Skeletal muscle satellite cell (primary cell): ENCODE data around the gene MRPL9.
"Not testable (repeated sequence)": the region's sequence is repeated elsewhere in the genome, so short reads cannot be mapped to it uniquely, and the experiment has no call there.

ENCODE experiments used
- H3K27me3 ChIP-seq: 2 replicates; pipeline ENCODE4 v1.7.0; 2013; ENCODE audit warnings: low read length; ENCODE audit not compliant: control insufficient read depth, insufficient read depth
- H3K36me3 ChIP-seq: 2 replicates; pipeline ENCODE4 v1.7.0; 2013; ENCODE audit warnings: mild to moderate bottlenecking, control low read depth, low read length; ENCODE audit not compliant: insufficient read depth
- H3K4me1 ChIP-seq: 2 replicates; pipeline ENCODE4 v1.7.0; 2013; ENCODE audit warnings: low read length; ENCODE audit not compliant: control insufficient read depth, insufficient read depth
- H3K4me2 ChIP-seq: 2 replicates; pipeline ENCODE4 v1.7.0; 2013; ENCODE audit warnings: mild to moderate bottlenecking, low read length
- H3K4me3 ChIP-seq: 2 replicates; pipeline ENCODE4 v1.7.0; 2013; ENCODE audit warnings: low read length
- H3K9ac ChIP-seq: 2 replicates; pipeline ENCODE4 v1.7.0; 2013; ENCODE audit warnings: mild to moderate bottlenecking, low read depth, low read length, moderate library complexity
- H3K9me3 ChIP-seq: replicated peaks from 2 replicates; pipeline ENCODE4 v1.7.0; 2013; ENCODE audit warnings: mild to moderate bottlenecking, control low read depth, low read length

The MRPL9 gene

GRCh38 chr1:151782026-151782425, 18.7 kb upstream of the MRPL9 start:
- H3K27me3 ChIP-seq: peaks cover 30% of the 10 kb centered on the region
- not testable (repeated sequence) for H3K9me3 ChIP-seq, H3K4me1 ChIP-seq, H3K36me3 ChIP-seq, H3K9ac ChIP-seq, H3K4me2 ChIP-seq, H3K4me3 ChIP-seq

GRCh38 chr1:151780736-151781135, 17.4 kb upstream of the MRPL9 start:
- H3K9ac ChIP-seq, H3K9me3 ChIP-seq, H3K4me2 ChIP-seq, H3K4me3 ChIP-seq, H3K4me1 ChIP-seq, H3K36me3 ChIP-seq: not testable (repeated sequence)
- peaks cover 23% of the 10 kb centered on the region for H3K27me3 ChIP-seq

GRCh38 chr1:151779852-151780251, 16.6 kb upstream of the MRPL9 start:
- H3K36me3 ChIP-seq: no peaks in the 10 kb centered on the region
- no peaks in the 10 kb centered on the region for H3K9me3 ChIP-seq
- no peak overlapping the region for H3K4me3 ChIP-seq
- no peak overlapping the region for H3K4me2 ChIP-seq
- peaks cover 15% of the 10 kb centered on the region for H3K27me3 ChIP-seq
- no peaks in the 10 kb centered on the region for H3K4me1 ChIP-seq
- no peak overlapping the region for H3K9ac ChIP-seq

DNA sequence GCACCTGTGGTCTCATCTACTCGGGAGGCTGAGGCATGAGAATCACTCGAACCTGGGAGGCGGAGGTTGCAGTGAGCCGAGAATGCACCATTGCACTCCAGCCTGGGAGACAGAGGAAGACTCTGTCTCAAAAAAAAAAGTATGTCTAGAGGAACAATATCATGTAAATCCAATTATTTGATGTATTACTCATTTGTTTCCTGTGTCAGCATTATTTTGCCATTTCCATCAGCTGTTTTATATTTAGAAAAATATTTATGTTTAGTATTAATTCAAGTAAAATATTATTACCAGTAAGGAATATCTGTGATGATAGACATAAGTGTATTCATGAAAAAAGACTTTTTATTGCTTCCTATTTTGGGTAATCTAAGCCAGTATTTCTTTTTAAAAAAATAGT, 14.0 kb upstream of the MRPL9 start:
- no peaks in the 10 kb centered on the region for H3K36me3 ChIP-seq
- no peak overlapping the region for H3K4me3 ChIP-seq
- no peaks in the 10 kb centered on the region for H3K27me3 ChIP-seq
- H3K4me2 ChIP-seq: no peak overlapping the region
- no peaks in the 10 kb centered on the region for H3K9me3 ChIP-seq
- H3K4me1 ChIP-seq: no peaks in the 10 kb centered on the region
- no peak overlapping the region for H3K9ac ChIP-seq

DNA sequence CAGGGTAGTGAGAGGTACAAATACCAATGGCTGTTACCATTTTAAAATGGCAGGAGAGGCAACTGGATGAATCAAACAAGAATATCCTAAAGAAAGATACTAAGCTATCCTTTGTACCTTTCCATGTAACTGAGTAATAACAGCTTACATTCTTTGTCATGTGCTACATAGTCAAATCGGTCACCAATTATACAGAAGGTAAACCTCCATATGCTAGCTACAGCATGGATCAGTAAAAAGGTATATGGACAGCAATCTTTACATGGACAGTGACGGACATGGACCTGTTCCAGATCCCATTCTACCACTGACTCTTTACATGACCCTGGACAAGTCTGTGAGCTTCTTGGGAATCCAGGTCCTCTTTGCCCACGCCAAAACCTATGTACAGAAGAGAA, 13.4 kb upstream of the MRPL9 start:
- Histone ChIP-seq H3K4me3 (no peak overlapping the region), H3K4me2 (no peak overlapping the region), H3K9ac (no peak overlapping the region), H3K27me3 (no peaks in the 10 kb centered on the region), H3K9me3 (no peaks in the 10 kb centered on the region), H3K4me1 (no peaks in the 10 kb centered on the region), H3K36me3 (no peaks in the 10 kb centered on the region)

- Histone ChIP-seq H3K36me3 (no peaks in the 10 kb centered on the region), H3K4me3 (no peak overlapping the region), H3K27me3 (no peaks in the 10 kb centered on the region), H3K9me3 (no peaks in the 10 kb centered on the region), H3K4me2 (no peak overlapping the region), H3K9ac (no peak overlapping the region), H3K4me1 (no peaks in the 10 kb centered on the region)
Observed at GRCh38 chr1:151775894-151776664, 12.8 kb upstream of the MRPL9 start.

DNA sequence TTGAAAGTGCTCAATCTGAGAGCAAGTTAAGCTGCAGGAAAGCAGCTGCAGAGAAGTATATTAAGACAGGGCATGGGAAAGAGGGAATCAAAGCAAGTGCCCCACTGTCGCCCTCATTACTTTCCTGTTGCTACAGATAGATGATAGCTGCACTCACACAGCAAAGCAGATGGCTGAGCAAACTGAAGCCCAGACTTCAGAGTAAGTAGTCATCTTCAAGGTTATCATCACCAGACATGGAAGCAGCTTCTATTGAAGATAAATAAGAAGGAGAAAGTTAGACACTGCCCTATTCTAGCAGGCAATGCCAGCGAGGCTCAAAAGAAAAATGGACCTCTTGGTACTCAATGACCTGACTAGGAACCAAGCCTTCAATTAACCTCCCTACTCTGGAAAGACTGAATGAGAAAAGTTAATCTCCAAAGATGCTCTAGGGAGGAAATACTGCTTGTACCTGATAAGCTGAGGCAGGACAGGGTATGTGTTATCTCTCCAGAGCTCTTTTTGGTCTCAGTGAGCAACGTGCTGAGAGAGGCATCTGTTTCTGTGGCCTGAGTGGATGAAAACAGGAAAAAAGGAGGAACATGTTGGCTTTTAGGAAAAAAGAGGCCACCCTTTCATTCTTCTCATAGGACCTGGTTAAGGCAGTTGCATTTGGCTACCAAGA, 11.1 kb upstream of the MRPL9 start:
- no peaks in the 10 kb centered on the region for H3K27me3 ChIP-seq
- no peaks in the 10 kb centered on the region for H3K9me3 ChIP-seq
- no peaks in the 10 kb centered on the region for H3K36me3 ChIP-seq
- H3K4me3 ChIP-seq: no peak overlapping the region
- no peaks in the 10 kb centered on the region for H3K4me1 ChIP-seq
- no peak overlapping the region for H3K4me2 ChIP-seq
- no peak overlapping the region for H3K9ac ChIP-seq

DNA sequence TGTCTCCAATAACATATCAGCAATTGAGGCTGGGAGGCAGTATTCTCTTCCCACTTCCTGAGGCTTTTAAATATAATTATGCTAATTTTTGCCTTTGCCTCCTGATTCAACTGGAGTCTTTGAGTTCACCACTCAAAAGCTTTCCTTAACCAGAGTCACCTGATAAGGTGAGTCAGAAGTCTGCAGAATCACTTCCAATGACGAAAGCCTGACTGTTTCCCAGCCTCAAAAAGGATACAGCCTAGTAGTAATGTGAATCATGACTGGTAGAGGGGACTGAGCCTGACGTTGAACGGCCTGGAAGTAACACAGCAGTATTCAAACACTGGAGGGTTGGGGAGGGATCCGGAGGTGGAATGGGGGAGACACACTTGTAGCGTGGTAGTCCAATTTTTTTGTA, 10.4 kb upstream of the MRPL9 start:
- H3K36me3 ChIP-seq: no peaks in the 10 kb centered on the region
- H3K4me2 ChIP-seq: no peak overlapping the region
- H3K9ac ChIP-seq: no peak overlapping the region
- no peaks in the 10 kb centered on the region for H3K27me3 ChIP-seq
- H3K4me3 ChIP-seq: no peak overlapping the region
- no peaks in the 10 kb centered on the region for H3K9me3 ChIP-seq
- H3K4me1 ChIP-seq: no peaks in the 10 kb centered on the region

GRCh38 chr1:151769270-151769669, 6.0 kb upstream of the MRPL9 start:
- H3K9ac ChIP-seq, H3K9me3 ChIP-seq, H3K27me3 ChIP-seq, H3K4me1 ChIP-seq, H3K36me3 ChIP-seq, H3K4me2 ChIP-seq, H3K4me3 ChIP-seq: not testable (repeated sequence)

DNA sequence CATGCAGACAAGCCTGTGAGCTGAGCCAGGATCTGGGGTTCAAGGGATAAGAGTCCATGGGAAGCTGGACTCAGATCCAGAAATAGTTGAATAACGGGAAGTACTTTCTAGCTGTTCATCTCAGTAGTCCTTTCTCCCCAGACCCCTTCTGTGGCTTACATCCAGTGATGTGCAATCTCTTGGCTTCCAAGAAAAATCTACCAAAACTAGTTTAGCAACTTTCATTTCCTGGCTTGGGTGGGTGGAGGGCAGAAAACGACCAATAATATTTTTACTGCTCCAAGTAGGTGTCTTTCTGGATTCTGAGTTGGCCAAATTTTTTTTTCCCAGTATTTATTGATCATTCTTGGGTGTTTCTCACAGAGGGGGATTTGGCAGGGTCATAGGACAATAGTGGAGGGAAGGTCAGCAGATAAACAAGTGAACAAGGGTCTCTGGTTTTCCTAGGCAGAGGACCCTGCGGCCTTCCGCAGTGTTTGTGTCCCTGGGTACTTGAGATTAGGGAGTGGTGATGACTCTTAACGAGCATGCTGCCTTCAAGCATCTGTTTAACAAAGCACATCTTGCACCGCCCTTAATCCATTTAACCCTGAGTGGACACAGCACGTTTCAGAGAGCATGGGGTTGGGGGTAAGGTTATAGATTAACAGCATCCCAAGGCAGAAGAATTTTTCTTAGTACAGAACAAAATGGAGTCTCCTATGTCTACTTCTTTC, 5.2 kb upstream of the MRPL9 start:
- not testable (repeated sequence) for H3K9me3 ChIP-seq, H3K4me2 ChIP-seq, H3K27me3 ChIP-seq, H3K4me1 ChIP-seq, H3K4me3 ChIP-seq, H3K9ac ChIP-seq, H3K36me3 ChIP-seq

GRCh38 chr1:151763990-151764389, 694 bp upstream of the MRPL9 start:
- Histone ChIP-seq H3K4me1 (peaks cover 15% of the 10 kb centered on the region), H3K4me2 (peak overlapping the region; percentile 92), H3K36me3 (peaks cover 25% of the 10 kb centered on the region), H3K9me3 (no peaks in the 10 kb centered on the region), H3K4me3 (peak overlapping the region; percentile 74), H3K27me3 (no peaks in the 10 kb centered on the region), H3K9ac (peak overlapping the region; percentile 87)
